NCI-H2227 treated with DMSO at 0.1 percent for 48 hours (cell line): Measurements from ENCODE around the gene PCBP2.

Experiments
- DNase-seq: peaks from one replicate; lab custom pipeline; 2025; lab: John Stamatoyannopoulos, UW

Gene PCBP2

DNA sequence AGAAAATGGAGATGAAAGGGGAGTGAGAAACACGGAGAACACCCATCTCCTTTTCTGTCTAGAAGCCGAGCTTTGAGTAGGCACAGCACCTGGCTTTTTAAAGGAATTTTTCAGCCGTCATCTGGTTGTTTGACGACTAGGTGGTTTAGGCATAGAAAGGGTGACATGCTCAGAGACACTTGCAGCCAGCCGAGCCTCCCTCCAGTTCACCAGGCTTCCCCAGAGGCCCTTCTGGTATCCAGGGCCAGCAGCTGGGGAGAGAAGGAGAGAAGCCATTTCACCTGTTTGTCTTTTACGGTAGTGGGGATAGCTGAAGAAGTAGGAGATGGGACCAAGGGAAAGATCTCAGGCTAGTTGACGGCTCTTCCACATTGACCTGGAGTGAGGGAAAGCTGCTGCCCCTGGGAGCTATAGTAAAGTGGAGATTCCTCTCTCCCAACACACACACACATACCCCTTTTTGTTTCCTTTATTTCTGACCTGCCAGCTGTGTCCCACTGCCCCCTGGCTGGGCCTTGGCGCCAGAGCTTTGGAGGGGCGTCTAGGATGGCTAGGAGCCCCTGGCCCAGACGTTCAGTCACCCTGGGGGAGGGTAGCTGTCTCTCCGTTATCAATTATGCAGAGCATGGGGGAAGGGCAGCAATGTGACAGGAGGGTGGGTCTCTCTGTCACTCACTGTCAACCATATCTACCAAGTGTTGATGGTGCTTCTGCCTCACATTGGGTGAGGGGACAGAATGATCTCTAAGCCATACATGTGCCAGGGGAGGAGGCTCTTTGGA lies 41.9 kb downstream of the PCBP2 start:
- DNase-seq: no peak

DNA sequence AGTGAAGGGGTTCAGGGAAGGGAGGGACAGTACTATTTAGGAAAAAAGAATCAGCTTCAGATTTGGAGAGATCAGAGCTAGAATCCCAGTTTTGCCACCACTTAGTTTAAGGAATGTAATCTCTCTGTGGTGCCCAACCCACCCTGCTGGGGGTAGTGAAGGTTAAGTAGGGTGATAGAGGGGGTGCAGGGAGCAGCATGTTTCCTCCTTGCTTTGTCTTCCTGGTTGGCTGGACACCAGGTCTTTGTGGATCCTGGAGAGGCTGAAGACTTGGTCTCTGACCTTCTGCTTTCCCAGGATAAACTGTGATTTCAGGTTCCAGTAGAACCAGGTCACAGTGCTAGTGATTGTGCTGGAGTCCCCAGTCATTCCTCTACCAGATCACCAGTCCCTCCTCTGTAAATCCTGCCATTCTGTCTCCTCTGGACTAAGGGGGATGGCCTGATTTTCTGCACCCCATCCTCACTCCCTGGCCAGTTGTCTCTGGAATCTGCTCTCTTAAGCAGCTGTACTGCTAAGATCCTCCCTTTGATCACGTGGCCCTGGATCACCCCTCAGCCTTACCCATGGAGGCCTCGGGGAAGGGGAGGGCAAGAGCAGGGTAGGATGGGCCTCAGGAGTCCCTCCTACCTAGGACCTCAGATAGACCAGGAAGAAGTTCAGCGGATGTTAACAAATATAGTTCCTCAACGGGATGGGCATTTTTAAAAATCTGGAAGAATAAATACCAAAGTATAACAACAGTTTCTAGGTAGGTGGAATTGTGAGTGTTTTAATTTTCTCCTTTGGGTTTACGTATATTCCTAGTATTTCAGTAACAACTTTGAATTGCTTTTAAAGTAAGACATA lies 44.2 kb downstream of the PCBP2 start:
- no peak for DNase-seq

DNA sequence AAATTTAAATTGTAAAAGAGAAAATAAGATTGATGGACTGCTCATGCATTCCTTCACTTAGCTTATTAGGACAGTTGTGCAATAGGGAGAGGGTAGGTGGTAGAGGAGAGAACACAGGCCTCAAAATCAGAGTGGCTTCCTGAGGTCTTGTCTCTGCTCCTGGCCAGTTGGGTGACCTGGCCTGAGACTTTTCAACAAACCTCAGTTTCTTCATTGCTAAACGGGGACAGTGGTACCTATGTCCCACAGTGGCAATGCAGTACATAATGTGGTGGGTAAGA lies 44.8 kb downstream of the PCBP2 start:
- no peak for DNase-seq

DNA sequence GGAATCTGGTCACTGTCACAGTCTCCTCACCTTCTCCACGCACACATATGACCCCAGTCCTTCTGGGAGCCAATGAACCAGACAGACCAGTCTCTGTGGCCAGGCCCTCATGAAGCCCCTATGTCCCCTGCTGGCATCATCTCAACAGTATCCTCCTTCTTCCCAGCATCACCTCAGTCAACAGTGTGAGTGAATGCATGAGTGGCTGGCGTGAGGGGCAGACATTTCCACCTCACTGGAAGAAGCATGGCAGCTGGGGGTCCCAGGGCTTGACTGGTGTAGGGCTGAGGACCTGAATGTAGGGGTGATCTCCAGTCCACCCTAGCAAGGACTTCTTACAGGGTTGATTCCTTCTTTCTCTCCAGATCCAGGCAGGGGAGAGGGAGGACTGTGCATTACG lies 45.6 kb downstream of the PCBP2 start:
- no peak for DNase-seq

DNA sequence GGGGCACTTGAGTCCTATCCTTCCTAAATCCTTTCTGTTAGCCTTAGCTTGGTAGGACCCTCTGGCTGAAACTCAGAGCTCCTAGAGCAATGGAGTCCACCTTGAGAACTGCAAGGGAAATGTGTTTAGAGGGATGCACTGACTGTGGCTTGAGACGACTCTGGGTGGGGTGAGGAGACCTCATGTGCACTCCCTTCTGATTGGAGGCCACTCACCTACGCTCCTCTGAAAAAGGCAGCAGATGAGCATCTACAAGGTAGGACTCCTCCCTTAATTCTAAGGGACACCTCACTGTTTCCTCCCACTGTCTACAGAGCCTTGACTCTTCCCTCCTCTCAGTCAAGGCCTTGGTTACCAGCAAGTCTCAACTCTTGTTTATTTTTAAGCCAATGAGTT lies 46.3 kb downstream of the PCBP2 start:
- no peak for DNase-seq

DNA sequence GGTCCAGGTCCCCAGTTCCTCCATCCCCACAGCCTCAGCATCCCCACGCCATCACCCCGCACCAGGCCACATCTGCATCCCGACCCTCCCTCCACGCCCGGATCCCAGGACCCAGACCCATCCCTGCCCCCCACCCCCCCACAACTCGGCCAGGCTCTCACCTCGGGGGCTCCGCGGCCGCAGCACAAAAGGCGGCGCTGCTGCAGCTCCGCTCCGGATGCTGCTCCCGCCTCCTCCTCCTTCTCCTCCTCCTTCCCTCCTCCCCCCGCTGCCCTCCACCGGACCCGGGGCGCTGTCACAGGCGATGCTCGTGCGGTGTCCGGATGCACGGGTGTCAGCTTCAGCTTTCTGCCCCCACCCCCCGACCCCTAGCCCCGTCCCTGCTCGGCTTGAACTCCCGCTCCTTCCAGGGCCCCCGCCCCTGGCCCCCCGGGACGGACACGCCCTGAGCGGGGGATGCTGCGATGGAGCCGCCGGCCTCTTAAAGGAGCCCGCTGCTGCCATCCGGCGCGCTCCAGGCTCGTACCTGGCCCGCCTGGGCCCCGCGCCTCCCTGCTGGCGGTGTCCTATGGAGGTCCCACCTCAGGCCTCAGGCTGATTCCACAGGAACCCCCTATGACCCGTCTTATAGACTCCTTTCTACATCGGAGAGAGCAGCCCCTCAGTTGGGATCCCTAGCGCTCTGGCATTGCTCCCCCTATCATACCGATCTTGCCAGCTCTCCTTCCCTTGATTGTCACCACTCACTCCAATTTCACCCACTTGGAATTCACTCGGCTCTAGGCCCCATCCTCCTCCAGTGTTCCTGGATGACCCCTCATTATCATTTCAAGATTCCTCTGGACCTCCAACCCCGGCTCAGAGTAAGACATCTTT lies 47.6 kb downstream of the PCBP2 start, which contains the start of gene MAP3K12:
TSS of gene MAP3K12 (minus strand) at position 193 of the 876 bp plus-strand sequence. CDS start 12,067 bp downstream, outside the sequence.
- peak; percentile 22 for DNase-seq

DNA sequence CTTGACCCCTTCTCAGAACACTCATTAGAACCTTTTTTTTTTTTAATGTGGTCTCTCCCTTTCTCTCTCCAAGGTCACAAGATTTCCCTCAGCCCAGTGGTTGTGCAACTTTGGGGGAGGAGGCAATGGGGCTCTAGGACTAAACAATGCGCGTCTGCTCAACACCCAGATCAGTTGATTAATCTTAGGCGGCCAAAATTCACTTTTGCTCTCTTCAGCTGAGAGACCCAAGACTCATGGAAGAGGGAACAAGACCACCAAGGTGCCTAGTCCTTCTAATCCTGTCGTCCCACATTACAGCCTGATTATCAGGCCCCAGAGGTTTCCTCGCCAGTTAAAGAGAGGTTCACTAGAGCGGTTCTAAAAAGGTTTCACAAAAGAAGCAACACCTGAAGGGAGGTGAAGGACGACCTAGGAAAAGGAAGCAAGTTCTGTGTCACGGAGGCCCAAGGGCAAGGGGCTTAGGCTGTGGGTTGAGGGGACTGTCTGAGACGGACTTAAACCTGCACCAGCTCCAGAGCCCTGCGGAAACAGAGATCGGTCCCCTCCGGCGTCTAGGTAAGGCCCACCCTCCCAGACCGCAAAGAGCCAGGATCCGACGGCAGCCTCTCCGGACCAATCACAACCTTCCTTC lies 48.4 kb downstream of the PCBP2 start:
- no peak for DNase-seq

DNA sequence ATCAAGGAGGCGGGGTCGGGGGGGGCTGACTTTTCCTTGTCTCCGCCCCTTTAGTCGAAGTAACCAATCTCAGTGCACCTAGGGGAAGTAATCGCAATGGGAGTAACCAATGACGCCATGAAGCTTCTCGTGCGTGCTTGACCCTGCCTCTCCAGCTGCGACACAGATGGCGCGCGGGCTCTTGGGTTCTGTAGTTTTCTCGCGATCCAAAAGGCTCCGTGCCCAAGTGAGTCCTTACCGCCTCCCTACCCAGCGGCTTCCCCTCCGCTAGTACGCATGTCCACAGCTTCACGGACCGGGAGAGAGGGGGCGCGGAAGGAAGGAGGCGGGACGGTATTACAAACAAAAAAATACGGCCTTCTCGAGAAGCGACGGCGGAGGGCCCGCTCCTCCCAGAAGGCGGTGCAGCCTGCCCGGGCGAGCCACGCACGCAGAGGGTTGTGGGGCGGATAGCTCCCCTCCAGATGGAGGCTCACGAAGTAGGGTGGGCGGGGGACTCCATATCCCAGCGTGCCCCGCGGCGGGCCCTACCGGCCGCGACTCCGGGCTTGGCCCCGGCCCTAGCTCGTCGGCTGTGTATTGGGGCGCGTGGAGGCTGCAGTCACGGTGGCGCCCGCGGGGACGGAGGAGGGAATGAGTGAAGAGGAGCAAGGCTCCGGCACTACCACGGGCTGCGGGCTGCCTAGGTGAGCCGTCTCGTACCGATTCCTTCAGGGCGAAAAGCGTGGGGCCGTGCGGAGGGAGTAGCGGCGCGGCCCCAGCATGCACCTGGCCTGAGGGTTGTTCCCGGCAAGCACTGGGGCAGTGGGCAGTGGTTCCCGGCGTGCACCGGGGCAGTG lies 49.1 kb downstream of the PCBP2 start, which contains the start of gene TARBP2:
TSS of gene TARBP2 (plus strand) at position 508 of the 839 bp plus-strand sequence. CDS start at position 634, 126 bp downstream.
- peak; percentile 98 for DNase-seq

DNA sequence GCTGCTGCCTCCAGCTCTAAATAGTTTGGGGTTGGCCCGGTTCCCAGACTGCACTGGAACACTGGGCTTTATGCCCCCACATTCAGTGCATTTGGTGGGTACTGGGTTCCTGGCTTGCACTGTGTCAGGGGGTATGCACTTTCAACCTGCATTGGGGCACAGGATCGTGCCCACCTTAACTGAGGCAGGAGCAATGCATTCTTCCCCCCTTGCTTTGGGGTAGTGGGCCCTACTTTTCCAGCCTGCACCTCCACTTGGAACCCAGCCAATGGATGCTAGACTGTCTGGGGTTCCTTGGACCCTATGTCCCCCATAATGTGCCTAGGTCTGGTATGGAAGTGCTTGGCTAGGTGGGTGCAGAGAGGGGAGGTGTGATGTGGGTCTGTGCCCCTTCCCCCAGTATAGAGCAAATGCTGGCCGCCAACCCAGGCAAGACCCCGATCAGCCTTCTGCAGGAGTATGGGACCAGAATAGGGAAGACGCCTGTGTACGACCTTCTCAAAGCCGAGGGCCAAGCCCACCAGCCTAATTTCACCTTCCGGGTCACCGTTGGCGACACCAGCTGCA lies 49.8 kb downstream of the PCBP2 start:
- no peak for DNase-seq

DNA sequence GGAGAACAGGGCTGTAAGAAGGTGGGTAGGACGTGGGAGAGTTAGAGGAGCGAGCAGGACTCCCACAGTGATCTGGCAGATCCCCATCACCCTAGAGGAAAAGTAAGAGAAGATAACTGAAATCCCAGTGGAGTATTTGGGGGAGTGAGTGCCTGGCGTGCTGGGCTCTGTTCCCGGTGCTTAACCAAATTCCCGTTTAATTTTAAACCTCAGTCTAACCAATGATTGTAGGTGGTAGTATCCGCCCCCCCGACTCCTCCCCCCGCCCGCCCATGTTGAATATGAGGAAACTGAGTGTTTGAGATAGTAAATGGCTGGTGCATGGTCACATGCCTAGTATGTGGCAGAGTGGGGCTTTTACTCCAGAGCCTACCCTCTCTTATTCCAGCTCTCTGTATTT lies 50.4 kb downstream of the PCBP2 start:
- DNase-seq: no peak

DNA sequence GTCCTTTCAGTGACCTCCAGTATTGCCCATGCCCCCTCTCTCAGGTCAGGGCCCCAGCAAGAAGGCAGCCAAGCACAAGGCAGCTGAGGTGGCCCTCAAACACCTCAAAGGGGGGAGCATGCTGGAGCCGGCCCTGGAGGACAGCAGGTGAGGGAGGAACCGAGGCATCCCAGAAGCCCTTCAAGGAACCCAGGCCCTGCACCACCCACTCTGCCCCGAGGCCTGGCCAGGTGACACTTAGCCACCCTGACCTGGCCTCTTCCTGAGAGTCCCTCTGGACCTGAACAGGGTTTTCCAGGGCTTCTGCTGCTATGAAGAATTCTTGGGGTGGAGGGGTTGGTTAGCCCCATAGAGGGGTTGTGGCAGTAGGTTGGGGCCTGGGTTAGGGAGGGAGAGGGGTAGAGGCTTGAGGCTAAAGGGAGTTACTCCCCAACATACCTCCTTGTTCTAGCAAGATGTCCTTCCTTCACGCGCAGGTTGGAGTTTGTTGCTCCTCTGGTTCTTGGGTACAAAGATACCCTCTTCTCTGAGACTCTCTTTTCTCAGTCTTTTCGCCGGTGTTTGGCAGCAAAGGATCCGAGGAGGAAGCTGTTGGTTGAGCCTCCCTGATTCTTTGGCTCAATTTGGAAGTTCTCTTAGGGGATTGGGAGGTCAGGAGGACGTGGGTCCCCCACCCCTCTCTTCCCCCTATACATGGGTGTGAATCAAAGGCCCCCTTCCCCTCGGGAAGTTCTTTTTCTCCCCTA lies 51.3 kb downstream of the PCBP2 start:
- no peak for DNase-seq

DNA sequence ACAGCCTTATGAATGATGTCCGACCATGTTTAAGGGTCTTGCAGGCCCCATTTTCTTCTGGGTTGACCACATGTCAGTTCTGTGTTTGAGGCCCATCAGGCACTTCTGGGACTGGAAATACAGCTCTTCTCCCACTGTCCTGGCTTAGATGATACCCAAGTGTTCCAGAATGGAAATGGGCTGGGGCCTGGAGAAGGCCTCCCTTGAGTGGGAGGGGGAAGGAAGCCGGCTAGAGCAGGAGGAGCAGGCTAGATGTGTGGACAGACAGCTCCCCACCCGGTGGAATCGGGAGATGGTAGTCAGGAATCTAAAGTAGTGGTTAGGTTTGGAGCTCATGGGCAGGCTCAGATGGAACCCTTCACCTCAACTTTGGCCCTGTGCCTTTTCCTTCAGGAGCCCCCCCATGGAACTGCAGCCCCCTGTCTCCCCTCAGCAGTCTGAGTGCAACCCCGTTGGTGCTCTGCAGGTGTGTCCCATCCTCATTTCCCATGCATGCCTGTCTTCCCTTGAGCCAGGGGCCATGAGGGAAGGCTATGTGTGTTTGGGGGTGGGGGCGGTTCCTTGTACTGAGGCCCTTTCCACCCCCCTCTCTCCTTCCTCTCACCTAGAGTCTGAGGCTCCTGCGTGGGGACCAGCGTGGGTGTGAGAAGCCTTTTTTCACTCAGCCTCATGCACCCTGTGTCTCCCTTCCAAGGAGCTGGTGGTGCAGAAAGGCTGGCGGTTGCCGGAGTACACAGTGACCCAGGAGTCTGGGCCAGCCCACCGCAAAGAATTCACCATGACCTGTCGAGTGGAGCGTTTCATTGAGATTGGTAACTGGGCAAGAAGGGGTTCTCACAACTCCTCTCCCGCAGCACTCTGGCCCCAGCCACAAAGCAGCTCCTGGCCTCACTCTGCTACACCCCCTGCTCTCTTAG lies 52.4 kb downstream of the PCBP2 start:
- DNase-seq: no peak

DNA sequence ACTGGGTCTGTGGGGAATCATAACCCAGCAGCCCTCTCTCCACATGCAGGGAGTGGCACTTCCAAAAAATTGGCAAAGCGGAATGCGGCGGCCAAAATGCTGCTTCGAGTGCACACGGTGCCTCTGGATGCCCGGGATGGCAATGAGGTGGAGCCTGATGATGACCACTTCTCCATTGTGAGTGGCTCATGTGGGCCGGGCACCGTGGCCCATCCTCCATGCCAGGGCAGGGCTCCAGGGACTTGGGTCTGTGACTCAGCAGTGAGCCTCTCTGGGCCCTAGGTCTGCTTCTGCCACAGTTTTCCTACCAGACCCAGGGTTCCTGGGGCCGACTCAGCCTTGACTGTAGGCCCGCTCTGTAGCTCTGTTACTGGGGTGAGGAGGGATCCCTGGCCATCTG lies 53.2 kb downstream of the PCBP2 start:
- DNase-seq: no peak

DNA sequence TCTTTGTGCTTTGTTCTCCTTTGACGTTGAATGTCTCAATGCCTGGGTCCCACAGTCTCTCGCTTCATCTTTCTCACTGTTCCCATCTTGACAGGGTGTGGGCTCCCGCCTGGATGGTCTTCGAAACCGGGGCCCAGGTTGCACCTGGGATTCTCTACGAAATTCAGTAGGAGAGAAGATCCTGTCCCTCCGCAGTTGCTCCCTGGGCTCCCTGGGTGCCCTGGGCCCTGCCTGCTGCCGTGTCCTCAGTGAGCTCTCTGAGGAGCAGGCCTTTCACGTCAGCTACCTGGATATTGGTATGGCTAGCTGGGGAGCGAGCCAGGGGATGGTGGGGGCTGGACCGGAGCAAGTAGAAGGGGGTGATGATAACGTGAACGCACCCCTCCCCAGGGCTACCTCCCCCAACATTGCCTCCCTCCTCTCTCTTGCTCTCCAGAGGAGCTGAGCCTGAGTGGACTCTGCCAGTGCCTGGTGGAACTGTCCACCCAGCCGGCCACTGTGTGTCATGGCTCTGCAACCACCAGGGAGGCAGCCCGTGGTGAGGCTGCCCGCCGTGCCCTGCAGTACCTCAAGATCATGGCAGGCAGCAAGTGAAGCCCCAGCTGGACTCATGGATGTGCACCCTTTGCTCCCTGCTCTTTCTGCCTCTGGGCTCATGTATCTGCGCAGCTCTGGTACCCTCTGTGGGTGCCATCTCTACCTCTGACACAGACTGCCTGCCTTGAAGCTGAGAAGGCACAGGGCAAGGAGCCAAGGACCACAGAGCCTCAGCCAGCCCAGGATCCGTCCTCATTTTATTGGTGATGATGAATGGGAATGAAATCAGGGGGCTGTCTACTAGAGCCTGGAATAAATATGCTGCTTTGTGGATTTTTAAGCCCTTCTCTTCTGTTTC lies 53.9 kb downstream of the PCBP2 start:
- DNase-seq: no peak

DNA sequence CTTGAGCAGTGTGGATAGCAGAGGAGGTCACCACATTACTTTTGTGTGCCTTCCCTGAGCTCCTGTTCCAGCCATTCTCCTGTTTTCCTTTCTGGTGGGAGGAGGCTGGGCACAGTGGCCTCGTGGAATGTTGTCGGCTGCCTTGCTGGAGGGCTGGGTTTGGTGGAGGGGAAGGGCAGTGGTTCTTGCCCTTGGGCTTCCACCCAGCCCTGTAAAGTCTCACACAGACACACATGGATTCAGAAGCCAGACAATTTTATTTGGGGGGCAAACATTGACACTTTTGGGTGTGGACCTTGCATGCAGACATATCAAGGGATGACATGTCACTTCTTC lies 54.5 kb downstream of the PCBP2 start:
- DNase-seq: no peak

DNA sequence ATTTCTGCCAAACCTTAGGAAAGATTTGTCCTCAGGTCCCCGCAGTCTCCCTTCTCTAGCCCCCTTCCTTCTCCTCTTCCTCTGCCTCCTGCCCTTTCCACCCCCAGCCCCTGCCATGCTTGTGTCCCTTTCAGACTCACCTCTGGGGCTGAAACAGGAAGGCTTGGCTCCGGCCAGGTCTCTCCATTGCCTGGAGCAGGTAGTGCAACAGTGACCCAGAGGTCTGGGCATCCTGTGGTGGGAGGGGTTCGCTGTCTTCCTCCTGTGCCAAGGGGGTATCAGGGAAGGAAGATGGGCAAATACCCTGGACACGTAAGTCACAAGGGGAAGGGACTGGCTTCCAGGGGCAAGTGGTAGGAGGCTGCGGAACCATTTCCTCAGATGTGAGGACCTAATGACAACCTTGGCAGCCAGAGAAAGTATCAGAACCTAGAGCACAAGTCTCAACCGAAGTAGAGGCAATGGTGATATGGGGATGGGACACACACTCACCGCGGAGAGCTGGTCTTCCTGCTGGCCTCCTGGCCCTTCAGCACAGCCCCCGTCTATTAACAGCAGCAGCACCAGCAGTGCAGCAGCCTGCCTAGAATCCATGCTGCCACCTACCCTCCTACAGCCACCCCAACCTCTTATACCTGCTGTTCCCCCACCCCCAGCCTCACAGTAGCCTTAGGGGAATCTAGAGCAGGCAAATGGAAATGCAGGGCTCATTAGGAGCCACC lies 55.1 kb downstream of the PCBP2 start, which contains the start of gene NPFF:
TSS of gene NPFF (minus strand) at position 604 of the 722 bp plus-strand sequence. CDS start at position 594, 10 bp downstream.
- no peak for DNase-seq

DNA sequence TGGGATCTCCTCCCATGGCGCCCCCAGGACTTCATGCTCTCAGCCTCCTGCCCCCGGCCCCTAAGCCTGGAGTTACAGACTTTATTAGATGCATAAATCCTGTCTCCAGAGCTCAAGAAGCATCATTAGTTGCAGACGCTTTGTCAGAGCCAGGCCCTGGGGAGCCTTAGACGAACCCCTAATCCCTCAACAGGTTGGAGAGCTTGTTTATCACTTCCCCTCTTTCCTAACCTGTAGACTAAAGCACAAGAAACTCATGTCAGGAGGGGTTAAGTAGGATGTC lies 55.6 kb downstream of the PCBP2 start:
- no peak for DNase-seq
